ENCODE measurements around the gene DUSP12.
"Not testable (repeated sequence)": the region's sequence is repeated elsewhere in the genome, so short reads cannot be mapped to it uniquely, and the experiment has no call there.

The DUSP12 gene

DNA sequence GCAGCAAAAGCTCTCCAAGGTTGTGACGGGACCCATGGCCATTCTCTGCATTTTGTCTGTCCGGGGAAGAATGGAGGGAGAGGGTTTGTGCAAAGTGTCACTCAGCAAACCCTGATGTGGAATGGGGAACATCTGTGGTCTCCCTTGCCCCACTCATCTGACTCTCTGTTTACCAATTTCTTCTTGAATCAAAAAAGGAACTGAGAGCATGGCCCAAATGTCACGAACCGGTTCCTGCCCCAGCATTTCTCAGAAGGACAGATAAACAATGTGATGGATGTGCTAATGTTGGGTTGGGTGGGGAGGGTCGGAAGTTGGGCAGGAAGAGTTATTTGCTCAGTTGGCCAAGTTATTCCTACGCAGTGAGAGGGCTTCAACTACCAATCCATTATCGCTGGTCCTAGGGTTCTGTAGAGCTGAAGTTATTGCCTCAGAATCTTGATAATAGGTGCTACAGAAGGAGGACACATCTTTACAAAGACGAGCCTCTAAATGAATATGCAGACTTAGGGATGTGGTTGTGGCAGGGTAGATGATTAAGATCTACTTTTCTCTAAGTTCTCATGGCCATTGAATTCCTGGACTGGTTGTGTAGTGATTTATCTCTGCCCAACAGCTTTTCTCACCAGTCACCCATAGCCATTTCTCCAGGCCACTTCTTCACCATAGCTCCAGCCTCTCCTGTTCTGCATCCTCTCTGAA is 9.6 kb upstream of the DUSP12 start:
- Histone ChIP-seq H3K4me1 (ENCODE audit: control insufficient read depth, insufficient read depth, low read length) (peaks cover 1% of the 10 kb centered on the region; the same call in 1 of the 2 replicates), H3K36me3 (ENCODE audit: control insufficient read depth, insufficient read depth, low read length) (no peaks in the 10 kb centered on the region), H3K27ac (ENCODE audit: low read length) (no peak overlapping the region), H3K4me3 (ENCODE audit: low read length) (no peak overlapping the region), H3K27me3 (ENCODE audit: control insufficient read depth, insufficient read depth, low read length) (no peaks in the 10 kb centered on the region), H3K9me3 (ENCODE audit: control insufficient read depth, insufficient read depth, low read length) (no peaks in the 10 kb centered on the region)
- no CpG with 5 or more reads among the region's 8 CpGs for WGBS (ENCODE audit: insufficient coverage, insufficient read length)
- DNase-seq (ENCODE audit: low read depth, low spot score) = no peak

DNA sequence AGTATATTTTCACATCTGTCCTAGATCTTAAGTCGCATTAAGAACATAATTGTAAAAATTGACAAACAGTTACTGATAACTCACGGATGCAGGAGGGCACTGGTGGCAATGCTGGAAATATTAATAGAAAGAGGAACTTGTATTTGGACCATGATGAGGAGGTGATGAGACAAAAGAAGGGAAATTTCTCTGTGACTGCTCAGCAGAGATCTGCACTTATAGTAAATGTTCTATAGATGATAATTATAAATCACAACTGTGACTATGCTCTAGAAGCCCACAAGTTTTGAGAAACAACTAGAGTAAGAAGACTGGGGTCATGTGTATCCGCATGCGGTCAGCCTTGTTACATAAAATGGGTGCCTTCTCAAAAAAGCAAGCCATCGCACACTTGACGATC is 8.7 kb upstream of the DUSP12 start:
- H3K27me3 ChIP-seq (ENCODE audit: control insufficient read depth, insufficient read depth, low read length) = no peaks in the 10 kb centered on the region
- DNase-seq (ENCODE audit: low read depth, low spot score) = no peak
- H3K27ac ChIP-seq (ENCODE audit: low read length) = no peak overlapping the region
- no peaks in the 10 kb centered on the region for H3K36me3 ChIP-seq (ENCODE audit: control insufficient read depth, insufficient read depth, low read length)
- peaks cover 1% of the 10 kb centered on the region; the same call in 1 of the 2 replicates for H3K4me1 ChIP-seq (ENCODE audit: control insufficient read depth, insufficient read depth, low read length)
- H3K4me3 ChIP-seq (ENCODE audit: low read length) = no peak overlapping the region
- H3K9me3 ChIP-seq (ENCODE audit: control insufficient read depth, insufficient read depth, low read length) = no peaks in the 10 kb centered on the region
- no CpG with 5 or more reads among the region's 6 CpGs for WGBS (ENCODE audit: insufficient coverage, insufficient read length)

DNA sequence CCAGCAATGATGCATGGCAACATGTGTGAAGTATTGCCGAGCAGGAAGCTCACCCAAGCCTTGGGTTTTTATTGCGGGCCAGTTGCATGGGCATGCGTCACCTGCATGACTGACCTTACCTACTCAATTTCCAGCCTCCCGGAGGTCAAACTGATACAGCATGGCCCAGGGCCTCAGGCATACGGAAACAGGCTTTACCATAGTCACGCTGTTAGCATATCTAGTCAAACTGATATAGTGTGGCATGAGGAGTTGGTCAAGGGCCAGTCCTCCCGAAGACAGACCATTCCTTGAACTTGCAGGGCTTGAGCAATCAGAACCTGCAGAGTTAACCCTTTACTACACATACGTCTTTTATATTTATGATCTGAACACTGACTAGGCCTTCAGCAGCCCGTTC is 6.4 kb upstream of the DUSP12 start:
- no peaks in the 10 kb centered on the region for H3K36me3 ChIP-seq (ENCODE audit: control insufficient read depth, insufficient read depth, low read length)
- no CpG with 5 or more reads among the region's 9 CpGs for WGBS (ENCODE audit: insufficient coverage, insufficient read length)
- H3K27ac ChIP-seq (ENCODE audit: low read length) = no peak overlapping the region
- H3K4me1 ChIP-seq (ENCODE audit: control insufficient read depth, insufficient read depth, low read length) = no peaks in the 10 kb centered on the region
- DNase-seq (ENCODE audit: low read depth, low spot score) = no peak
- no peaks in the 10 kb centered on the region for H3K27me3 ChIP-seq (ENCODE audit: control insufficient read depth, insufficient read depth, low read length)
- no peak overlapping the region for H3K4me3 ChIP-seq (ENCODE audit: low read length)
- H3K9me3 ChIP-seq (ENCODE audit: control insufficient read depth, insufficient read depth, low read length) = no peaks in the 10 kb centered on the region

DNA sequence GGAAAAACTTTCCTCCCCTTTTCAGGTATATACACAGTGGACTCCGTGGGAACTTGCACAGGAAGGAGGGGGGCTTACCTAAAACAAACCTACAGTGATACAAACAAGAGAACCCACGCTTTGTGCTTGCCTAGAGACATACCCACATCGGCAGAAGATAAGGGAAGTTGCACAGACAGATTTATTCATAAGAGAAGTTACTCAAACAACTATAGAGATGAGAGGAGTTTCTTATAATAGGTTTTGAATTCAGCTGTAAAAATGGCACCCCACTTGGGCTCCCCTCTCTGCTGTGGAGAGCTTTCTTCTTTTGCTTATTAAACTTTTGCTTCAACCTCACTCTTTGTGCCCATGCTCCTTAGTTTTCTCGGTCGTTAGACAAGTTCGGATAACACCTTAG is 1.8 kb upstream of the DUSP12 start:
- Histone ChIP-seq H3K9me3 (ENCODE audit: control insufficient read depth, insufficient read depth, low read length) (no peaks in the 10 kb centered on the region), H3K27ac (ENCODE audit: low read length) (no peak overlapping the region), H3K36me3 (ENCODE audit: control insufficient read depth, insufficient read depth, low read length) (no peaks in the 10 kb centered on the region), H3K4me1 (ENCODE audit: control insufficient read depth, insufficient read depth, low read length) (no peaks in the 10 kb centered on the region), H3K4me3 (ENCODE audit: low read length) (no peak overlapping the region), H3K27me3 (ENCODE audit: control insufficient read depth, insufficient read depth, low read length) (no peaks in the 10 kb centered on the region)
- WGBS (ENCODE audit: insufficient coverage, insufficient read length) = no CpG with 5 or more reads among the region's 6 CpGs
- DNase-seq (ENCODE audit: low read depth, low spot score) = no peak

GRCh38 chr1:161763522-161764098 is 14.0 kb downstream of the DUSP12 start:
- H3K27me3 ChIP-seq (ENCODE audit: control insufficient read depth, insufficient read depth, low read length) = no peaks in the 10 kb centered on the region
- no CpG with 5 or more reads among the region's 7 CpGs for WGBS (ENCODE audit: insufficient coverage, insufficient read length)
- no peak overlapping the region for H3K4me3 ChIP-seq (ENCODE audit: low read length)
- no peaks in the 10 kb centered on the region for H3K36me3 ChIP-seq (ENCODE audit: control insufficient read depth, insufficient read depth, low read length)
- no peak for DNase-seq (ENCODE audit: low read depth, low spot score)
- H3K27ac ChIP-seq (ENCODE audit: low read length) = no peak overlapping the region
- no peaks in the 10 kb centered on the region for H3K4me1 ChIP-seq (ENCODE audit: control insufficient read depth, insufficient read depth, low read length)
- no peaks in the 10 kb centered on the region for H3K9me3 ChIP-seq (ENCODE audit: control insufficient read depth, insufficient read depth, low read length)

DNA sequence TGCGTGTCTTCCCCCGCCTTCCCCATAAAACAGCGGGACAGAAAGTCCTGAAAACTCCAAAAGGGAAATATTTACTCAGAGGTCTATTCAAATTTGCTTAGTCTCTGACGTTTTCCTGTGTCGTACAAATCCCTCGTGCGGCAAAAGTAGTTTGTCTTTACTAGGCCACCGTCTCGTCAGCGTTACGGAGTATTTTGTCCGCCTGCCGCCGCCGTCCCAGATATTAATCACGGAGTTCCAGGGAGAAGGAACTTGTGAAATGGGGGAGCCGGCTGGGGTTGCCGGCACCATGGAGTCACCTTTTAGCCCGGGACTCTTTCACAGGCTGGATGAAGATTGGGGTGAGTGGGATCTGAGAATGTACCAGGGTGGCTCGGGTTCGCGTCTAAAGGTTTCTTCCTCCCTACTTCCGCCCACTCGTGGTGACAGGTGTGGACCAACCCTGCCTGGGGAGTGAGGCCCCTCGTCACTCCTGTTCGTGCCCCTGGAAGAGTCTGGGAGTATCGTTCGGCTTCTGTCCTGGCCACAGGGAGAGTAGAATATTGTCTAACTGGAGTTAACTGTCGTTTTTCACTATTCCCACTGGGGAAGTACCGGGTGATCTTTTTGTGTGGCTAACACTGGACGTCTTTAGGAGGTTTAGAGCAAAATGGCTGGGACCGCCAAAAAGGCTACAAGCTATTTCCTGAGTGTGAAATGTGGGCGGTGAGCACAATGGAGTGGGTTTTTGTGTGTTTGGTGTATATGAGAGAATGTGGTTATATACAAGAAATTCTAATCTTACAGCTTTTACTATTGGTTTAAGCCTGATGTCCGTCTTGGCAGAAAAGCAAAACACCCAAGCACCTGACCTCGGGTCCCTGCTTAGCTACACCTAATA is 16.8 kb downstream of the DUSP12 start, which contains the start of gene ATF6:
Gene ATF6 (plus strand): TSS at position 219 of the 880 bp plus-strand sequence. CDS start 41 bp downstream, at position 260.
- no CpG with 5 or more reads among the region's 35 CpGs for WGBS (ENCODE audit: insufficient coverage, insufficient read length)
- no peaks in the 10 kb centered on the region for H3K9me3 ChIP-seq (ENCODE audit: control insufficient read depth, insufficient read depth, low read length)
- no peak within 1 kb of the TSS for H3K27ac ChIP-seq (ENCODE audit: low read length)
- H3K27me3 ChIP-seq (ENCODE audit: control insufficient read depth, insufficient read depth, low read length) = no peaks in the 10 kb centered on the region
- no peaks in the 10 kb centered on the region for H3K36me3 ChIP-seq (ENCODE audit: control insufficient read depth, insufficient read depth, low read length)
- peak within 1 kb of the TSS; percentile 58 for H3K4me3 ChIP-seq (ENCODE audit: low read length)
- H3K4me1 ChIP-seq (ENCODE audit: control insufficient read depth, insufficient read depth, low read length) = no peaks in the 10 kb centered on the region
- no peak for DNase-seq (ENCODE audit: low read depth, low spot score)

GRCh38 chr1:161768461-161768860 is 18.9 kb downstream of the DUSP12 start:
- H3K27ac ChIP-seq (ENCODE audit: low read length) = no peak overlapping the region
- no peak overlapping the region for H3K4me3 ChIP-seq (ENCODE audit: low read length)
- H3K36me3 ChIP-seq (ENCODE audit: control insufficient read depth, insufficient read depth, low read length) = no peaks in the 10 kb centered on the region
- H3K4me1 ChIP-seq (ENCODE audit: control insufficient read depth, insufficient read depth, low read length) = no peaks in the 10 kb centered on the region
- no peaks in the 10 kb centered on the region for H3K27me3 ChIP-seq (ENCODE audit: control insufficient read depth, insufficient read depth, low read length)
- no peak for DNase-seq (ENCODE audit: low read depth, low spot score)
- H3K9me3 ChIP-seq (ENCODE audit: control insufficient read depth, insufficient read depth, low read length) = no peaks in the 10 kb centered on the region
- WGBS (ENCODE audit: insufficient coverage, insufficient read length) = no CpG with 5 or more reads among the region's 5 CpGs

DNA sequence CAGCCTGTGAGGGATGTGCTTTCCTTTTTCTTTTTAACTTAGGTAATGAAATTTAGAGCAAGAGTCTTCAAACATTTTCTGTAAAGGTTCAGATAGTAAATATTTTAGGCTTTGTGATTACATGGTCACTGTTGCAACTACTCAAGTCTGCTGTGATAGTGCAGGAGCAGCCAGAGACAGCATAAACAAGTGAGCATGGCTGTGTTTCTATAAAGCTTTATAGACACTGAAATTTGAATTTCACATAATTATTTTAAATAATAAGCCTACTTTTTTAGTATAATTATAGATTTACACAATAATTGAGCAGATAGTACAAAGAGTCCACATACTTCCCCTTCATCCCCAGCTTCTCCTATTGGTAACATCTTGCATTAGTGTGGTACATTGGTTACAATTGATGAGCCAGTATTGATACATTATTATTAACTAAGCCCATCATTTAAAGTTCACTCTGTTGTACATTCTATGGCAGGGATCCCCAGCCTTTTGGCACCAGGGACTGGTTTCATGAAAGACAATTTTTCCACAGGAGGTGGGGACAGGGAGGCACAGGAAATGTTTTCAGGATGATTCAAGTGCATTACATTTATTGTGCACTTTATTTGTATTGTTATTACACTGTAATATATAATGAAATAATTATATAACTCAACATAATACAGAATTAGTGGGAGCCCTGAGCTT is 19.5 kb downstream of the DUSP12 start:
- H3K9me3 ChIP-seq (ENCODE audit: control insufficient read depth, insufficient read depth, low read length) = no peaks in the 10 kb centered on the region
- H3K27ac ChIP-seq (ENCODE audit: low read length) = no peak overlapping the region
- H3K4me1 ChIP-seq (ENCODE audit: control insufficient read depth, insufficient read depth, low read length) = no peaks in the 10 kb centered on the region
- DNase-seq (ENCODE audit: low read depth, low spot score) = no peak
- H3K4me3 ChIP-seq (ENCODE audit: low read length) = no peak overlapping the region
- H3K27me3 ChIP-seq (ENCODE audit: control insufficient read depth, insufficient read depth, low read length) = no peaks in the 10 kb centered on the region
- no peaks in the 10 kb centered on the region for H3K36me3 ChIP-seq (ENCODE audit: control insufficient read depth, insufficient read depth, low read length)

DNA sequence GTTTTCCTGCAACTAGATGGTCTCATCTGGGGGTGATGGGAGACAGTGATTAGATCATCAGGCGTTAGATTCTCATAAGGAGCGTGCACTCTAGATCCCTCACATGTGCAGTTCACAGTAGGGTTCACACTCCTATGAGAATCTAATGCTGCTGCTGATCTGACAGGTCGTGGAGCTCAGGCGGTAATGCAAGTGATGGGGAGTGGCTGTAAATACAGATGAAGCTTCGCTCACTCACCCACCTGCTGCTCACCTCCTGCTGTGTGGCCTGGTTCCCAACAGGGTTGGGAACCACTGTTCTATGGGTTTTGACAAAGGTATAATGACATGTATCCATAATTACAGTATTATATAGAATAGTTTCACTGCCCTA is 20.1 kb downstream of the DUSP12 start:
- not testable (repeated sequence) for H3K27me3 ChIP-seq (ENCODE audit: control insufficient read depth, insufficient read depth, low read length); H3K4me3 ChIP-seq (ENCODE audit: low read length); H3K27ac ChIP-seq (ENCODE audit: low read length); DNase-seq (ENCODE audit: low read depth, low spot score); H3K9me3 ChIP-seq (ENCODE audit: control insufficient read depth, insufficient read depth, low read length); H3K4me1 ChIP-seq (ENCODE audit: control insufficient read depth, insufficient read depth, low read length); H3K36me3 ChIP-seq (ENCODE audit: control insufficient read depth, insufficient read depth, low read length)
- WGBS (ENCODE audit: insufficient coverage, insufficient read length) = no CpG with 5 or more reads among the region's 5 CpGs

DNA sequence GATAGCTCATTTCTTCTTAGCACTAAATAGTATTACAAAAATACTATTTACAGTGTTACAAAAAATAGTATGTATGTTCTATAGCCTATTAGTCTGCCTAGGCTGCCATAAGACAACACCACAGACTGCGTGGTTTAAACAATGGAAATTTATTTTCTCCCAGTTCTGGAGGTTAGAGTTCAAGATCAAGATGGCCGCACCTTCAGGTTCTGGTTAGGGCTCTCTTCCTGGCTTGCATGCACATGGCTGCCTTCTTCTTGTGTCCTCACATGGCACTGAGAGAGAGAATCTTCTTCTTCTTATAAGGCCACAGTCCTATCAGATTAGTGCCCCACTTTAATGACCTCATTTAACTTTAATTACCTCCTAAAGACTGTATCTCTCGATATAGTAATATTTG is 20.7 kb downstream of the DUSP12 start:
- Histone ChIP-seq H3K9me3 (ENCODE audit: control insufficient read depth, insufficient read depth, low read length) (no peaks in the 10 kb centered on the region), H3K36me3 (ENCODE audit: control insufficient read depth, insufficient read depth, low read length) (no peaks in the 10 kb centered on the region), H3K27ac (ENCODE audit: low read length) (no peak overlapping the region), H3K4me1 (ENCODE audit: control insufficient read depth, insufficient read depth, low read length) (no peaks in the 10 kb centered on the region), H3K4me3 (ENCODE audit: low read length) (no peak overlapping the region), H3K27me3 (ENCODE audit: control insufficient read depth, insufficient read depth, low read length) (no peaks in the 10 kb centered on the region)
- DNase-seq (ENCODE audit: low read depth, low spot score) = no peak
- WGBS (ENCODE audit: insufficient coverage, insufficient read length) = no CpG with 5 or more reads among the region's 3 CpGs

Data from iPS DF 6.9 (cell line).